KMS-11 (cell line): ENCODE data around the gene ABCD2.
A peak's percentile ranks its signal among the peaks of the same experiment; 100 is the strongest.

Source experiments
- H2AFZ ChIP-seq: fragments of 200-600 bp; sonication (generic); 2 replicates; pipeline ENCODE4 v1.6.1; 2016; ENCODE audit warnings: antibody characterized with exemption, mixed run types, low read depth
- H3K27ac ChIP-seq: fragments of 200-600 bp; sonication (generic); 2 replicates; pipeline ENCODE4 v1.6.1; 2016; ENCODE audit warnings: mild to moderate bottlenecking, mixed run types
- H3K27me3 ChIP-seq: fragments of 200-600 bp; sonication (generic); 2 replicates; pipeline ENCODE4 v1.6.1; 2017; ENCODE audit warnings: mild to moderate bottlenecking, low read depth, mixed run types, moderate library complexity; ENCODE audit not compliant: insufficient read depth
- H3K36me3 ChIP-seq: fragments of 200-600 bp; sonication (generic); 2 replicates; pipeline ENCODE4 v1.6.1; 2017; ENCODE audit warnings: mild to moderate bottlenecking, mixed run types; ENCODE audit not compliant: insufficient read depth
- H3K4me1 ChIP-seq: fragments of 200-600 bp; sonication (generic); 2 replicates; pipeline ENCODE4 v1.6.1; 2016; ENCODE audit warnings: mild to moderate bottlenecking, low read depth, mixed run types; ENCODE audit not compliant: poor library complexity, severe bottlenecking
- H3K4me2 ChIP-seq: fragments of 200-600 bp; sonication (generic); 2 replicates; pipeline ENCODE4 v1.7.0; 2016; ENCODE audit warnings: mild to moderate bottlenecking, mixed run types
- H3K4me3 ChIP-seq: fragments of 200-600 bp; sonication (generic); IDR thresholded peaks from 2 replicates; pipeline ENCODE4 v1.6.1; 2017; ENCODE audit warnings: low read depth, low read length, mixed read lengths; ENCODE audit not compliant: insufficient read depth
- H3K79me2 ChIP-seq: fragments of 200-600 bp; sonication (generic); 2 replicates; pipeline ENCODE4 v1.6.1; 2016; ENCODE audit warnings: low read depth, mixed run types; ENCODE audit not compliant: insufficient read depth
- H3K9ac ChIP-seq: fragments of 200-600 bp; sonication (generic); 2 replicates; pipeline ENCODE4 v1.6.1; 2016; ENCODE audit warnings: mild to moderate bottlenecking, mixed run types
- H4K20me1 ChIP-seq: fragments of 200-600 bp; sonication (generic); 2 replicates; pipeline ENCODE4 v1.6.1; 2016; ENCODE audit warnings: mild to moderate bottlenecking, mixed run types; ENCODE audit not compliant: insufficient read depth
- TF ChIP-seq, protein P1 (sequence below): fragments of 200-600 bp; sonication (generic); conservative IDR thresholded peaks from 2 replicates; pipeline ENCODE4 v1.6.1; 2017; ENCODE audit warnings: low read depth, mild to moderate bottlenecking, antibody characterized with exemption, low read length, moderate library complexity, mixed read lengths

Gene ABCD2

DNA sequence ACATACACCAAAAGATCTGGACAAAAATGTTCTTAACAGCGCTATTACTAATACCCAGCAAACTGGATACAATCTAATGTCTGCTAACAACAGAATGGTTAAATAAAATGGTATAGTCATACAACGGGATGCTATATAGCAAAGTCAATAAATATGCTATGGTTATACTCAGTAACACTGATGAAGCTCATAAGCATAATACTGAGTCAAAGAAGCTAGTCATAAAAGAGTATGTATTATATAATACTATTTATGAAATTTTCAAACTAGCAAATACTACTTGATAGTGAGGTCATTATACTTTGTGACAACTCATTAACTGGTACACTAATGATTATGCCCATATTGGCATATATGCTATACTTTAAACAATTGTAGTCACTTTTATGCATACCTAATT, 7.4 kb downstream of the ABCD2 start:
- Histone ChIP-seq H3K9ac (no peak overlapping the region), H3K79me2 (peaks cover 83% of the 10 kb centered on the region), H3K36me3 (no peaks in the 10 kb centered on the region), H3K27ac (no peak overlapping the region), H3K27me3 (no peaks in the 10 kb centered on the region), H3K4me2 (0 out of 2 replicates have a peak overlapping the region, but pooled peaks have one; percentile 7), H3K4me1 (peaks cover 30% of the 10 kb centered on the region), H4K20me1 (no peaks in the 10 kb centered on the region), H2AFZ (no peak overlapping the region), H3K4me3 (no peak overlapping the region)
- TF ChIP-seq, protein P1, sequence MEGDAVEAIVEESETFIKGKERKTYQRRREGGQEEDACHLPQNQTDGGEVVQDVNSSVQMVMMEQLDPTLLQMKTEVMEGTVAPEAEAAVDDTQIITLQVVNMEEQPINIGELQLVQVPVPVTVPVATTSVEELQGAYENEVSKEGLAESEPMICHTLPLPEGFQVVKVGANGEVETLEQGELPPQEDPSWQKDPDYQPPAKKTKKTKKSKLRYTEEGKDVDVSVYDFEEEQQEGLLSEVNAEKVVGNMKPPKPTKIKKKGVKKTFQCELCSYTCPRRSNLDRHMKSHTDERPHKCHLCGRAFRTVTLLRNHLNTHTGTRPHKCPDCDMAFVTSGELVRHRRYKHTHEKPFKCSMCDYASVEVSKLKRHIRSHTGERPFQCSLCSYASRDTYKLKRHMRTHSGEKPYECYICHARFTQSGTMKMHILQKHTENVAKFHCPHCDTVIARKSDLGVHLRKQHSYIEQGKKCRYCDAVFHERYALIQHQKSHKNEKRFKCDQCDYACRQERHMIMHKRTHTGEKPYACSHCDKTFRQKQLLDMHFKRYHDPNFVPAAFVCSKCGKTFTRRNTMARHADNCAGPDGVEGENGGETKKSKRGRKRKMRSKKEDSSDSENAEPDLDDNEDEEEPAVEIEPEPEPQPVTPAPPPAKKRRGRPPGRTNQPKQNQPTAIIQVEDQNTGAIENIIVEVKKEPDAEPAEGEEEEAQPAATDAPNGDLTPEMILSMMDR: no peak

- no peak overlapping the region for H2AFZ ChIP-seq
- H3K27ac ChIP-seq: no peak overlapping the region
- H3K4me2 ChIP-seq: 0 out of 2 replicates have a peak overlapping the region, but pooled peaks have one; percentile 7
- peaks cover 78% of the 10 kb centered on the region for H3K79me2 ChIP-seq
- no peaks in the 10 kb centered on the region for H3K36me3 ChIP-seq
- TF ChIP-seq, protein P1: no peak
- H3K27me3 ChIP-seq: no peaks in the 10 kb centered on the region
- peaks cover 32% of the 10 kb centered on the region for H3K4me1 ChIP-seq
- no peak overlapping the region for H3K4me3 ChIP-seq
- no peaks in the 10 kb centered on the region for H4K20me1 ChIP-seq
- H3K9ac ChIP-seq: no peak overlapping the region
Observed at GRCh38 chr12:39611818-39612217, 7.8 kb downstream of the ABCD2 start.

DNA sequence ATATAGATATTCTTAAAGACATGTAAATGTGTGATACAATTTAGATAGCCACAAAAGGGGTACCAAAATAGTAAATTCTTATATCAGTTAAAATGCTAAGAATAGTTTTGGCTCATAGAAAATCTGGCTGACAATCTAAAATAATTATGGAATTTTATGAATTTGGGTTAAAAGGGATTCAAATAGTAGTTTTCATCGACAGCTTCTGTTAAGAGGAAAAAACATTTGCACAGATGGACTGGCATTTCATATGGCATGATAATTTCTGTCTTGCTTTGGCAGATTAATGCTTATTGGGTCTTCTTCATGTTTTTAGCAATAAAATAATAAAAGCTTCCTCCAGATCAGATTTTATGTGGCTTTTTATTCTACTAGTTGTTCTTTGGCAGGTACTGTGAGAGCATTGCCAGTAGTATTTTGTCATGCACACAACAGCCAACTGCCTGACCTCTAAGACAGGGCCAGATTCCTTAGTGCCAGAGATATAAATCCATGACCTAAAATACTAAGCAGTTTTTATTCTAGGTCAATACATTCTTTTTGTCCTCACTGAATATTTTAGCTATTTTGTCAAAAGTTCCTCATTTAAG, 9.1 kb downstream of the ABCD2 start:
- TF ChIP-seq, protein P1: no peak
- Histone ChIP-seq H3K27me3 (no peaks in the 10 kb centered on the region), H3K9ac (no peak overlapping the region), H3K79me2 (peaks cover 65% of the 10 kb centered on the region), H3K36me3 (no peaks in the 10 kb centered on the region), H3K4me1 (peaks cover 45% of the 10 kb centered on the region), H3K4me2 (no peak overlapping the region), H3K4me3 (no peak overlapping the region), H2AFZ (no peak overlapping the region), H4K20me1 (no peaks in the 10 kb centered on the region), H3K27ac (no peak overlapping the region)

DNA sequence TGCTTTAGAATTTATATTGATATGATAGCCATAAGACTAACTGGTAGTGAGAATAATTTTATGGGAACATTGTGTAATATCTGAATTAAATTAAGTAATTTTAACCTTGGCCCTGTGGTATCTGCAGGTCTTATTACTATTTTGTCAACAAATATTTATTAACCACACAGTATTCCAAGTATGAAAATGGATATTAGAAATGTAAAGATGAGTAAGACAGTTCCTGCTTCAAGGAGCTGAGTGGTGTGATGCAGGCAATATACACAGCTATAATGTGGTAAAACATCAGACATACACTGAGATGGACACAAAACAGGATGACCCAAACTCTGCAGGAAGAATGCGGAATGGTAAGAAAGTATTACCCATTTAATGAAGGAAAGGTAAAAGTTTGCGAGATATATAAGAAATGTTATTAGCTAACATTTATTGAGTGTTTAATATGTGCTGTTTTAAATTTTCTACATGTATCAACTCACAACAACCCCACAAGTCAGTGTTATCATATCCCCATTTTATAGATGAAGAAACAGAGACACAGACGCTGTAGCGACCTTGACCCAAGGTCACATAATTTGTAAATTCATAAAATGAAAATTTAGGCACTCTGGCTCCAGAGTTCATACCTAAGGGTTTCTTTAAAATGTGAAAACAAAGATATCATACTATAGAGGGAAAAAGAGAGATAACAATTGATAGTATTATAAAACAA, 12.7 kb downstream of the ABCD2 start:
- TF ChIP-seq, protein P1: no peak
- no peak overlapping the region for H3K4me2 ChIP-seq

More for the DNA sequence above, 12.7 kb downstream of the ABCD2 start:
- H3K27me3 ChIP-seq: no peaks in the 10 kb centered on the region
- H3K9ac ChIP-seq: no peak overlapping the region
- H3K4me3 ChIP-seq: no peak overlapping the region
- peaks cover 37% of the 10 kb centered on the region for H3K4me1 ChIP-seq
- no peak overlapping the region for H3K27ac ChIP-seq
- no peak overlapping the region for H2AFZ ChIP-seq
- H3K79me2 ChIP-seq: peaks cover 30% of the 10 kb centered on the region
- no peaks in the 10 kb centered on the region for H4K20me1 ChIP-seq
- H3K36me3 ChIP-seq: no peaks in the 10 kb centered on the region
